Parathyroid adenoma (tissue), 2 donors: ENCODE results near the gene NUDT16.

Experiments
- H2AFZ ChIP-seq: fragments of 300-600 bp; sonication (generic); one replicate; pipeline ENCODE4 v1.7.0; 2017; ENCODE audit warnings: antibody characterized with exemption, mild to moderate bottlenecking
- H3K27ac ChIP-seq: fragments of 300-600 bp; sonication (generic); one replicate; pipeline ENCODE4 v1.7.0; 2017
- H3K27me3 ChIP-seq: fragments of 300-600 bp; sonication (generic); one replicate; pipeline ENCODE4 v1.7.0; 2017; ENCODE audit warnings: low read length; ENCODE audit not compliant: control insufficient read depth, insufficient read depth
- H3K36me3 ChIP-seq: fragments of 300-600 bp; sonication (generic); one replicate; pipeline ENCODE4 v1.7.0; 2017; ENCODE audit warnings: low read length; ENCODE audit not compliant: control insufficient read depth, insufficient read depth
- H3K4me1 ChIP-seq: fragments of 300-600 bp; sonication (generic); one replicate; pipeline ENCODE4 v1.7.0; 2017; ENCODE audit warnings: control low read depth
- H3K4me2 ChIP-seq: fragments of 300-600 bp; sonication (generic); one replicate; pipeline ENCODE4 v1.7.0; 2017; ENCODE audit warnings: low read length
- H3K4me3 ChIP-seq: fragments of 300-600 bp; sonication (generic); one replicate; pipeline ENCODE4 v1.7.0; 2017; ENCODE audit warnings: low read depth, low read length
- H3K79me2 ChIP-seq: fragments of 300-600 bp; sonication (generic); one replicate; pipeline ENCODE4 v1.7.0; 2017; ENCODE audit warnings: control low read depth
- H3K9ac ChIP-seq: fragments of 300-600 bp; sonication (generic); one replicate; pipeline ENCODE4 v1.7.0; 2017; ENCODE audit warnings: mild to moderate bottlenecking
- H3K9me3 ChIP-seq: fragments of 300-600 bp; sonication (generic); one replicate; pipeline ENCODE4 v1.7.0; 2017; ENCODE audit warnings: low read length; ENCODE audit not compliant: control insufficient read depth
- TF ChIP-seq, protein P1 (sequence below): fragments of 300-600 bp; sonication (generic); IDR thresholded peaks from one replicate; pipeline ENCODE4 v1.7.0; 2017; ENCODE audit warnings: antibody characterized with exemption, mild to moderate bottlenecking
- donor health status: primary hyperparathyroidism.

Gene NUDT16

DNA sequence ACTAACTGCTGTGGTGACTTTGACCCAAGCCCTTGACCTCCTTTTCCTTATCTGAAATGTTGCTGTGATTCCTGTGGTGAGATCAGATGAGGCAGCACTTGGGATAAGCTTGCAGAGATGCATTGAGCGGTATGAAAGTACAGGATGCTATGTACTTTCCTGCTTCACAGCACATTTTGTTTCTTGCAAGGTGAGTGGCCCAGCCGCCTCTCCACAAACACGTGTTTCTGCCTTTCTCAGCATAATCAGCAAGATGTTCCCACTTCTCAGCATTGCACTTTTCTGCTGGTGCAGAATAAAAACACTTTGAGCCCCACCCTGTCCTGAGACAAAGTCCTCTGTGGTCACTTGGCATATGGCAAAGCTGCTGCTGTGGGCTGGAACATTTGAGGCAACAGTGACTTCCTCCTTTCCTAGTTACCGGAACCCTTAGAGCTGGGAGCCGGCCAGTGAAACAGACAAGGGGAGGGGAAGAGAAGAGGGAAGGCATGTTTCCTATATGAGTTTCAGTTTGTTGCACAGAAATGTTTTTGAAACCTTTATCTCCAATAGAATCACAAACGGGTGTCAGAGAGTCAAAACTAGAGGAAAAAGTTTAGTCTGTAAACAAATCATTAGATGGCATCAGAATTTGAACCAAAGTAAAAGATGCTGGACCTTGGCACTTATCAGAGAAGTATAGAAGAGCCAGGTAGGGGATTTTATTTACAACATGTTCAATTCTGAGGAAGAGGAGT lies 5.0 kb downstream of the NUDT16 start:
- peaks cover 12% of the 10 kb centered on the region for H3K4me1 ChIP-seq
- TF ChIP-seq, protein P1, sequence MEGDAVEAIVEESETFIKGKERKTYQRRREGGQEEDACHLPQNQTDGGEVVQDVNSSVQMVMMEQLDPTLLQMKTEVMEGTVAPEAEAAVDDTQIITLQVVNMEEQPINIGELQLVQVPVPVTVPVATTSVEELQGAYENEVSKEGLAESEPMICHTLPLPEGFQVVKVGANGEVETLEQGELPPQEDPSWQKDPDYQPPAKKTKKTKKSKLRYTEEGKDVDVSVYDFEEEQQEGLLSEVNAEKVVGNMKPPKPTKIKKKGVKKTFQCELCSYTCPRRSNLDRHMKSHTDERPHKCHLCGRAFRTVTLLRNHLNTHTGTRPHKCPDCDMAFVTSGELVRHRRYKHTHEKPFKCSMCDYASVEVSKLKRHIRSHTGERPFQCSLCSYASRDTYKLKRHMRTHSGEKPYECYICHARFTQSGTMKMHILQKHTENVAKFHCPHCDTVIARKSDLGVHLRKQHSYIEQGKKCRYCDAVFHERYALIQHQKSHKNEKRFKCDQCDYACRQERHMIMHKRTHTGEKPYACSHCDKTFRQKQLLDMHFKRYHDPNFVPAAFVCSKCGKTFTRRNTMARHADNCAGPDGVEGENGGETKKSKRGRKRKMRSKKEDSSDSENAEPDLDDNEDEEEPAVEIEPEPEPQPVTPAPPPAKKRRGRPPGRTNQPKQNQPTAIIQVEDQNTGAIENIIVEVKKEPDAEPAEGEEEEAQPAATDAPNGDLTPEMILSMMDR: no peak
- no peaks in the 10 kb centered on the region for H3K36me3 ChIP-seq
- peak overlapping the region; percentile 27 for H2AFZ ChIP-seq
- no peaks in the 10 kb centered on the region for H3K79me2 ChIP-seq
- no peaks in the 10 kb centered on the region for H3K9me3 ChIP-seq
- H3K9ac ChIP-seq: no peak overlapping the region
- H3K27ac ChIP-seq: peak overlapping the region; percentile 11
- H3K27me3 ChIP-seq: no peaks in the 10 kb centered on the region
- H3K4me3 ChIP-seq: no peak overlapping the region
- H3K4me2 ChIP-seq: no peak overlapping the region

DNA sequence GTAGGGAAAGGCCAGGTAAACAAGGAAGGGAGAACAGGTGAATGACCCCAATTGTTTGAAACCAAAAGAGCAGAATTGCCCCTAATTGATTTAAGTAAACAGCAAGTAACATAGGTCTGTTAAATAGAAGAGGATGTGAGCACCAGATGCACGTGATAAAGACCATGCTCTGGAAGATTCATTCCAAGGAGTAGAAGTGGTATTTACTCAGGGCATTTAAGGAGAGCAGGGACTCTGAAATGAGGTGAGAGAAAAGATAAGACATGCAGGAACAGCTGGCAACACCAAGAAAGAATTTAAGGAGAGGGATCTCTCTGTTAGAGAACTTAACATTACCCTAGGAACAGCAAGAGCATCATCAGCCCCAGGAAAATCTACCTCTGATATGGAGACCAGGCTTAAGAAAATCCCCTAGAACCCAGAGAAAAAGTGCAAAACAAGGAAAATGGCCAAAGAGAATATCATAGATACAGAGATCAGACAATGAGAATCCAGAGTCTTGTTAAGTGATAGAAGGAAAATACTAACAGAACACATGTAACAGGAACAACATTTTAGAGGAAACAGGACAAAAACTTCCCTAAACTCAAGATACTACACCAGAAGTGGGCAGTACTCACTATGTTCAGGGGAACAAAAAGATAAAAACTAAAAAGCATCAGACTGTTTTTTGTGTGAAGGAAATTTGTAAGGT lies 6.4 kb downstream of the NUDT16 start:
- Histone ChIP-seq H3K79me2 (no peaks in the 10 kb centered on the region), H3K36me3 (no peaks in the 10 kb centered on the region), H3K4me2 (no peak overlapping the region), H3K4me1 (peaks cover 12% of the 10 kb centered on the region), H3K27me3 (no peaks in the 10 kb centered on the region), H3K27ac (no peak overlapping the region), H3K9me3 (no peaks in the 10 kb centered on the region), H2AFZ (no peak overlapping the region), H3K9ac (no peak overlapping the region), H3K4me3 (no peak overlapping the region)
- TF ChIP-seq, protein P1: no peak

DNA sequence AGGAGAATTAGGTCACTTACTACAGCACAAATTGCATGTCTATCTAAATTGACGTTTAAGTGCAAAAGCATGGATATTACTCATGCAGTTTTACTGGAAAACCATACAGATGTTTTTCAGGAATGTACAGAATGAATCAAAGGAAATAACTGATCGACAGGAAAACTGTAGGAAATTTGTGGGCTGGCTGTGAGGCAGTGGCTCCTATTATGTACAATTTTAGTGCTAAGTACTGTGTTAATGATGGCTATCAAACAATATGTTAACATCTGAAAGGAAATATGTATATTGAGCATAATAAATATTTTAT lies 6.9 kb downstream of the NUDT16 start:
- Histone ChIP-seq H3K9me3 (no peaks in the 10 kb centered on the region), H3K4me3 (no peak overlapping the region), H3K27me3 (no peaks in the 10 kb centered on the region), H3K4me1 (peaks cover 12% of the 10 kb centered on the region), H3K9ac (no peak overlapping the region), H3K36me3 (no peaks in the 10 kb centered on the region), H3K27ac (no peak overlapping the region), H3K79me2 (no peaks in the 10 kb centered on the region), H3K4me2 (no peak overlapping the region), H2AFZ (no peak overlapping the region)
- TF ChIP-seq, protein P1: no peak

DNA sequence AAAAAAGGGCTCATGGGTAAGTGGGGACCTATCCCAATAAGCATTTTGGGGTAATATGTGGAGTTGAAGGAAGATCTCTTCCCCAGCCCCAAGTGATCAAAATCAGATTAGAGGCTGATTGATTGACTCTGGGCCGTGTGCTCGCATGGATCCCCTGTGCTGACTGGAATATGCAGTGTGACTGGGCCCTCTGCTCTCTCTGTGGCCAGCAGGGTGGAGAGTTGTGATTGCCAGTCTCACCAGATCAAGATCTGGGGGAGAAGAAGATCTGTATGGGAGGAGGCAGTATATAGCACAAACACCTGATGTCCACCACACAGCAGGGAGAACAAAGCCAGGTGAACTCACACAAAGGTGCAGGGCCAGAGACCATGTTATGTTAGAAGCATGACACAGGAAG lies 8.8 kb downstream of the NUDT16 start:
- no peak overlapping the region for H3K4me2 ChIP-seq
- H3K9me3 ChIP-seq: no peaks in the 10 kb centered on the region
- TF ChIP-seq, protein P1: no peak
- no peak overlapping the region for H2AFZ ChIP-seq
- no peak overlapping the region for H3K27ac ChIP-seq
- H3K9ac ChIP-seq: no peak overlapping the region
- H3K36me3 ChIP-seq: no peaks in the 10 kb centered on the region
- H3K27me3 ChIP-seq: no peaks in the 10 kb centered on the region
- H3K4me3 ChIP-seq: no peak overlapping the region
- H3K4me1 ChIP-seq: peaks cover 12% of the 10 kb centered on the region
- H3K79me2 ChIP-seq: no peaks in the 10 kb centered on the region

DNA sequence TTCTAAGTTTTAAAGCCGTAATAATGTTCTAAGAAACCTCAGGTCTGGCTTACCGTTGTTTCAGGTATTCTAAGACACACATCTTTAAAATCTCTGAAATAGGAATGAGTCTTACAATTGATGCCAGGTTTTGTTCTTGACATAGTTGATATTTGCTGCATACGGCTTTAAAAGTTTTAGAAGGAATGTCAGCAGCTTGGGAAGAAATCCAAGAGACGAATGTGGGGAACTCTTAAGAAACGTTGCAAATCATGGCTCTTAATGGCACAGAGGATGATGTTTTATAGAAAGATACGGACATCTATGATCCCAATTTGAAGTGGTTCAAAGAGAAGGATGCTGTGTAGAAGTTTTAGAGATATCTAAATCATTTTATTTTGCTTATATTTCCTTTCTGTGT lies 11.5 kb downstream of the NUDT16 start:
- Histone ChIP-seq H3K9ac (no peak overlapping the region), H3K79me2 (no peaks in the 10 kb centered on the region), H3K9me3 (no peaks in the 10 kb centered on the region), H3K27me3 (no peaks in the 10 kb centered on the region), H3K4me2 (no peak overlapping the region), H3K4me1 (no peaks in the 10 kb centered on the region), H3K27ac (no peak overlapping the region), H3K36me3 (no peaks in the 10 kb centered on the region), H3K4me3 (no peak overlapping the region), H2AFZ (no peak overlapping the region)
- TF ChIP-seq, protein P1: no peak
